ENCODE data around the gene ASAP3.

- TF ChIP-seq CTCF (IDR thresholded peaks at IDR 0.05; ENCODE audit: low read depth, low read length, poor library complexity, severe bottlenecking) (no peak), EZH2phosphoT487 (IDR thresholded peaks at IDR 0.05; ENCODE audit: borderline replicate concordance, low read length) (no peak)
Measured at GRCh38 chr1:23480187-23481025, 3.6 kb downstream of the ASAP3 start.
